Nephron progenitor cell (in vitro differentiated cells): ENCODE results near the gene MS4A1.

Source experiments
- DNase-seq: peaks from one replicate; pipeline ENCODE4 v3.0.0; 2021
- H3K27ac Mint-ChIP-seq: 2 replicates; pipeline ENCODE4 v1.8.0; 2021; ENCODE audit warnings: mild to moderate bottlenecking, moderate library complexity, mixed read lengths
- H3K27me3 Mint-ChIP-seq: 2 replicates; pipeline ENCODE4 v1.8.0; 2021; ENCODE audit warnings: mild to moderate bottlenecking, low read depth, mixed read lengths; ENCODE audit not compliant: poor library complexity
- H3K36me3 Mint-ChIP-seq: 2 replicates; pipeline ENCODE4 v1.8.0; 2021; ENCODE audit warnings: low read depth, mixed read lengths
- H3K4me1 Mint-ChIP-seq: 2 replicates; pipeline ENCODE4 v1.8.0; 2021; ENCODE audit warnings: mixed read lengths
- H3K4me3 Mint-ChIP-seq: 2 replicates; pipeline ENCODE4 v1.8.0; 2021; ENCODE audit warnings: mild to moderate bottlenecking, moderate library complexity, mixed read lengths
- H3K9me3 Mint-ChIP-seq: 2 replicates; pipeline ENCODE4 v1.8.0; 2021; ENCODE audit warnings: mild to moderate bottlenecking, moderate library complexity, mixed read lengths
- CTCF ChIP-seq: fragments of 200-600 bp; sonication (generic); IDR thresholded peaks from 2 replicates; pipeline ENCODE4 v1.5.0; 2021; ENCODE audit warnings: antibody characterized with exemption

MS4A1 gene

GRCh38 chr11:60468829-60469228 is 13.2 kb downstream of the MS4A1 start:
- Mint-ChIP-seq H3K4me3 (no peak overlapping the region), H3K27ac (no peak overlapping the region), H3K27me3 (peaks cover 12% of the 10 kb centered on the region), H3K4me1 (no peaks in the 10 kb centered on the region), H3K36me3 (no peaks in the 10 kb centered on the region), H3K9me3 (no peaks in the 10 kb centered on the region)
- no peak for TF ChIP-seq CTCF
- DNase-seq = no peak

- H3K27me3 Mint-ChIP-seq = peaks cover 8% of the 10 kb centered on the region
- no peak overlapping the region for H3K27ac Mint-ChIP-seq
- H3K4me3 Mint-ChIP-seq = no peak overlapping the region
- DNase-seq = no peak
- no peak for TF ChIP-seq CTCF
- no peaks in the 10 kb centered on the region for H3K36me3 Mint-ChIP-seq
- no peaks in the 10 kb centered on the region for H3K9me3 Mint-ChIP-seq
- H3K4me1 Mint-ChIP-seq = no peaks in the 10 kb centered on the region
These were observed 14.1 kb downstream of the MS4A1 start for GRCh38 chr11:60469723-60470122.

GRCh38 chr11:60477035-60477445 is 21.4 kb downstream of the MS4A1 start:
- Mint-ChIP-seq H3K9me3 (peaks cover 4% of the 10 kb centered on the region), H3K4me1 (no peaks in the 10 kb centered on the region), H3K27me3 (no peaks in the 10 kb centered on the region), H3K36me3 (no peaks in the 10 kb centered on the region), H3K4me3 (no peak overlapping the region), H3K27ac (no peak overlapping the region)
- no peak for DNase-seq
- no peak for TF ChIP-seq CTCF

GRCh38 chr11:60482361-60482760 is 26.7 kb downstream of the MS4A1 start:
- Mint-ChIP-seq H3K36me3 (no peaks in the 10 kb centered on the region), H3K4me3 (no peak overlapping the region), H3K27ac (no peak overlapping the region), H3K9me3 (no peaks in the 10 kb centered on the region), H3K4me1 (no peaks in the 10 kb centered on the region), H3K27me3 (peaks cover 6% of the 10 kb centered on the region)
- no peak for DNase-seq
- no peak for TF ChIP-seq CTCF

- DNase-seq = peak; percentile 19
- TF ChIP-seq CTCF = peak; percentile 48
- Mint-ChIP-seq H3K4me3 (no peak overlapping the region), H3K27ac (peak overlapping the region; percentile 60), H3K27me3 (peaks cover 9% of the 10 kb centered on the region), H3K4me1 (no peaks in the 10 kb centered on the region), H3K36me3 (no peaks in the 10 kb centered on the region), H3K9me3 (no peaks in the 10 kb centered on the region)
These were observed 30.3 kb downstream of the MS4A1 start for GRCh38 chr11:60485987-60486386.

- no peaks in the 10 kb centered on the region for H3K36me3 Mint-ChIP-seq
- H3K4me3 Mint-ChIP-seq = no peak within 1 kb of the TSS
- peaks cover 3% of the 10 kb centered on the region for H3K27me3 Mint-ChIP-seq
- no peaks in the 10 kb centered on the region for H3K4me1 Mint-ChIP-seq
- TF ChIP-seq CTCF = no peak
- DNase-seq = no peak
- no peak within 1 kb of the TSS for H3K27ac Mint-ChIP-seq
- H3K9me3 Mint-ChIP-seq = no peaks in the 10 kb centered on the region
These were observed 36.9 kb downstream of the MS4A1 start, which contains the start of gene MS4A12 for GRCh38 chr11:60492488-60493009. Gene MS4A12 (plus strand): TSS chr11:60492778. CDS start chr11:60497319, 4,541 bp downstream.
